K562 (cell line): Measurements from ENCODE around the gene TSPOAP1. TPM values are rescaled to one million over a fixed set of nuclear protein-coding genes. Genes with fewer than 3 reads are reported as not detected.

Source experiments
- BMI1 ChIP-seq: fragments of 150-350 bp; IDR thresholded peaks from 2 replicates; pipeline ENCODE4 v1.6.1; 2014; ENCODE audit warnings: low read length
- CSDE1 ChIP-seq, 2 experiments: fragments of 450-650 bp; IDR thresholded peaks; 2 replicates each; pipeline ENCODE4 v1.6.1; 2016; ENCODE audit warnings: mild to moderate bottlenecking in 1 of 2
- DACH1 ChIP-seq: fragments of 450-650 bp; IDR thresholded peaks from 2 replicates; pipeline ENCODE4 v1.6.1; 2018; ENCODE audit not compliant: partially characterized antibody
- DDX20 ChIP-seq: fragments of 450-650 bp; IDR thresholded peaks from 2 replicates; pipeline ENCODE4 v1.6.1; 2016; ENCODE audit warnings: missing genetic modification characterization, low read depth, mild to moderate bottlenecking, missing compliant biosample characterization, moderate library complexity
- HIVEP1 ChIP-seq: fragments of 250-450 bp; sonication (Bioruptor Pico); IDR thresholded peaks from 2 replicates; pipeline ENCODE4 v1.4.0; 2020; ENCODE audit warnings: mild to moderate bottlenecking
- HNRNPL ChIP-seq: fragments of 200-400 bp; formaldehyde crosslinking; IDR thresholded peaks from 2 replicates; pipeline ENCODE4 v1.6.1; 2017; ENCODE audit warnings: low read depth, mild to moderate bottlenecking, low read length
- MYNN ChIP-seq, 2 experiments: sonication (generic); formaldehyde crosslinking in 1 of 2; IDR thresholded peaks; 2 replicates each; pipeline versions ENCODE4 v1.5.0 to v1.6.1; 2016 to 2020; ENCODE audit warnings: antibody characterized with exemption in 1 of 2, missing genetic modification reagents in 1 of 2
- RFX1 ChIP-seq: fragments of 450-650 bp; IDR thresholded peaks from 2 replicates; pipeline ENCODE4 v1.6.1; 2016; ENCODE audit warnings: mild to moderate bottlenecking, moderate library complexity
- SRSF7 ChIP-seq: fragments of 200-400 bp; formaldehyde crosslinking; optimal IDR thresholded peaks from 2 replicates; pipeline ENCODE3; 2017; ENCODE audit warnings: mild to moderate bottlenecking, low read depth, low read length
- ZNF436 ChIP-seq: fragments of 250-450, 450-650 bp; sonication (Bioruptor Pico); formaldehyde crosslinking; IDR thresholded peaks from 2 replicates; pipeline ENCODE4 v1.7.0; 2020; ENCODE audit warnings: mild to moderate bottlenecking
- ZNF778 ChIP-seq: fragments of 450-650 bp; formaldehyde crosslinking; IDR thresholded peaks from 2 replicates; pipeline ENCODE4 v1.4.0; 2020; ENCODE audit warnings: mild to moderate bottlenecking, moderate library complexity
- polyA plus RNA-seq, 8 experiments: library from polyadenylated mRNA; depleted of rRNA in 4 of 8; stranded (reverse) in 5 of 8; unstranded in 3 of 8; fragments of >200 nt; fragmentation: Nextera tagmentation in 2 of 8; fragmentation: Illumina TruSeq in 1 of 8; extraction: Ambion mirVana in 2 of 8; extraction: Trizol in 1 of 8; gene quantifications; 2 replicates each; pipeline versions ENCODE4 v1.2.1 to v1.2.3, GENCODE V29; 2011 to 2014; ENCODE audit warnings: inconsistent platforms in 1 of 8, missing spikeins in 1 of 8
- total RNA-seq, 7 experiments: library from RNA; depleted of rRNA in 6 of 7; stranded (reverse); fragments of >200 nt in 6 of 7; fragmentation: Illumina TruSeq in 2 of 7; extraction: Trizol in 2 of 7; gene quantifications; 2 replicates each; pipeline versions ENCODE4 v1.2.1 to v1.2.3, GENCODE V29; 2011 to 2021; ENCODE audit warnings: low replicate concordance in 1 of 7
- TF ChIP-seq, protein P1 (sequence below): sonication (generic); formaldehyde crosslinking; IDR thresholded peaks from 2 replicates; pipeline ENCODE4 v1.8.1; 2023; ENCODE audit warnings: mild to moderate bottlenecking, missing genetic modification reagents
- TF ChIP-seq, protein P2 (sequence below): sonication (generic); formaldehyde crosslinking; IDR thresholded peaks from 2 replicates; pipeline ENCODE4 v1.8.0; 2023; ENCODE audit warnings: mild to moderate bottlenecking, missing genetic modification reagents
- TF ChIP-seq, protein P3 (sequence below), 2 experiments: fragments of 250-450 bp in 1 of 2; fragments of 450-650 bp in 1 of 2; sonication (Bioruptor Pico) in 1 of 2; IDR thresholded peaks; 2 replicates each; pipeline versions ENCODE4 v1.6.1 to v1.8.0; 2016 to 2021; ENCODE audit warnings: mild to moderate bottlenecking in 2 of 2, moderate library complexity in 2 of 2, missing compliant biosample characterization in 1 of 2, missing genetic modification characterization in 1 of 2
- TF ChIP-seq, protein P4 (sequence below): fragments of 450-650 bp; formaldehyde crosslinking; IDR thresholded peaks from 2 replicates; pipeline ENCODE4 v1.4.0; 2022; ENCODE audit warnings: missing genetic modification characterization
- TF ChIP-seq, protein P5 (sequence below): fragments of 450-650 bp; IDR thresholded peaks from 2 replicates; pipeline ENCODE4 v1.6.1; 2014; ENCODE audit warnings: low read depth, mild to moderate bottlenecking, moderate library complexity, borderline replicate concordance
- TF ChIP-seq, protein P6 (sequence below): sonication (generic); formaldehyde crosslinking; IDR thresholded peaks from 2 replicates; pipeline ENCODE4 v1.8.0; 2022; ENCODE audit warnings: mild to moderate bottlenecking, missing genetic modification reagents

The TSPOAP1 gene
- total and polyA plus RNA-seq, 9 of the 15 experiments (the other 6 are each of a cell fraction or from before 2014, with no cell fraction given), result 0.87 to 3.9 (median 1.8) TPM; not detected in 2

DNA sequence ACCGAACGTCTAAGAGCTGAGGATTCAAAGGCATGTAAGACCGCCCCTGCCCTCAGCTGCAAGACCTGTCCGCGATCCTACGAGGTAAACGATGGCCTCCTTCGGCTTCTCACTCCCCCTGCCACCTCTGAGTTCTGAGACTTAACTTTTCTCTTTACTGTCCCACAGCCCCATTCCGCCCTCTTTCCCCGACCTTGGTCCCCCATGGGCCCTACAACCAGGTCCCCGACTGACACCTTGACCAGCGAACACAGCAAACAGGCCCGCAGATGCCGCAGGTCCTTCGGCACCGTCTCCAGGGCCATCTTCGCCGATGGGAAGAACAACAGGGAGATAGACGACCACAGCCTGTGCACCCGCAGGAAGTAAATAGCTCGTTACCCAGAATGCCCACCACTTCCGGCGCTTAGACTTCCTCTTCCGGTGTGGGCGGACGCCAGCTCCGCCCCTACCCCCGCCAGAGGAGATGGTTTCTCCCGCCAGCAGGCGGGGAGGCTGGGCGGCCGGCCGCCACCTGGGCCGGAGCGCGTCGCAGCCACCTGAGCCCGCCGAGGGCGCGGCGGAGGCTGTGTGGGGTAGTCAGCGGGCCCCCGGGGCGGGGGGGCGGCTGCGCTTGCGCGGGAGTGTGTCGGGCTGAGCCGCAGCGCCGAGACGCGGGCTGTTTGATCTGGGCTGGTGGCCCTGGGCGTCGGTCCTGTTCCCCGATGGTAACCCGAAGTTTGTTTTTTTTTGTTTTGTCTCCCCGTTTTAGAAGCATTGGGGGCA, 23.4 kb upstream of the TSPOAP1 start, which contains the start of gene SUPT4H1 (continued):
- TF ChIP-seq BMI1 (no peak), RFX1 (no peak), HNRNPL (no peak), DACH1 (no peak), ZNF436 (CRISPR knock-in tag) (0 out of 2 replicates have a peak, but pooled peaks have one; percentile 29), DDX20 (no peak), SRSF7 (no peak), ZNF778 (CRISPR knock-in tag) (no peak), HIVEP1 (CRISPR knock-in tag) (no peak), MYNN (IDR thresholded peaks at IDR 0.05) (no peak; the same call in 1 of the 2 replicates), MYNN (CRISPR knock-in tag; IDR thresholded peaks at IDR 0.05) (no peak), CSDE1 (IDR thresholded peaks at IDR 0.05) (no peak)
- TF ChIP-seq, protein P1, sequence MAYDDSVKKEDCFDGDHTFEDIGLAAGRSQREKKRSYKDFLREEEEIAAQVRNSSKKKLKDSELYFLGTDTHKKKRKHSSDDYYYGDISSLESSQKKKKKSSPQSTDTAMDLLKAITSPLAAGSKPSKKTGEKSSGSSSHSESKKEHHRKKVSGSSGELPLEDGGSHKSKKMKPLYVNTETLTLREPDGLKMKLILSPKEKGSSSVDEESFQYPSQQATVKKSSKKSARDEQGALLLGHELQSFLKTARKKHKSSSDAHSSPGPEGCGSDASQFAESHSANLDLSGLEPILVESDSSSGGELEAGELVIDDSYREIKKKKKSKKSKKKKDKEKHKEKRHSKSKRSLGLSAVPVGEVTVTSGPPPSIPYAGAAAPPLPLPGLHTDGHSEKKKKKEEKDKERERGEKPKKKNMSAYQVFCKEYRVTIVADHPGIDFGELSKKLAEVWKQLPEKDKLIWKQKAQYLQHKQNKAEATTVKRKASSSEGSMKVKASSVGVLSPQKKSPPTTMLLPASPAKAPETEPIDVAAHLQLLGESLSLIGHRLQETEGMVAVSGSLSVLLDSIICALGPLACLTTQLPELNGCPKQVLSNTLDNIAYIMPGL (CRISPR knock-in tag), result no peak
- TF ChIP-seq, protein P2, sequence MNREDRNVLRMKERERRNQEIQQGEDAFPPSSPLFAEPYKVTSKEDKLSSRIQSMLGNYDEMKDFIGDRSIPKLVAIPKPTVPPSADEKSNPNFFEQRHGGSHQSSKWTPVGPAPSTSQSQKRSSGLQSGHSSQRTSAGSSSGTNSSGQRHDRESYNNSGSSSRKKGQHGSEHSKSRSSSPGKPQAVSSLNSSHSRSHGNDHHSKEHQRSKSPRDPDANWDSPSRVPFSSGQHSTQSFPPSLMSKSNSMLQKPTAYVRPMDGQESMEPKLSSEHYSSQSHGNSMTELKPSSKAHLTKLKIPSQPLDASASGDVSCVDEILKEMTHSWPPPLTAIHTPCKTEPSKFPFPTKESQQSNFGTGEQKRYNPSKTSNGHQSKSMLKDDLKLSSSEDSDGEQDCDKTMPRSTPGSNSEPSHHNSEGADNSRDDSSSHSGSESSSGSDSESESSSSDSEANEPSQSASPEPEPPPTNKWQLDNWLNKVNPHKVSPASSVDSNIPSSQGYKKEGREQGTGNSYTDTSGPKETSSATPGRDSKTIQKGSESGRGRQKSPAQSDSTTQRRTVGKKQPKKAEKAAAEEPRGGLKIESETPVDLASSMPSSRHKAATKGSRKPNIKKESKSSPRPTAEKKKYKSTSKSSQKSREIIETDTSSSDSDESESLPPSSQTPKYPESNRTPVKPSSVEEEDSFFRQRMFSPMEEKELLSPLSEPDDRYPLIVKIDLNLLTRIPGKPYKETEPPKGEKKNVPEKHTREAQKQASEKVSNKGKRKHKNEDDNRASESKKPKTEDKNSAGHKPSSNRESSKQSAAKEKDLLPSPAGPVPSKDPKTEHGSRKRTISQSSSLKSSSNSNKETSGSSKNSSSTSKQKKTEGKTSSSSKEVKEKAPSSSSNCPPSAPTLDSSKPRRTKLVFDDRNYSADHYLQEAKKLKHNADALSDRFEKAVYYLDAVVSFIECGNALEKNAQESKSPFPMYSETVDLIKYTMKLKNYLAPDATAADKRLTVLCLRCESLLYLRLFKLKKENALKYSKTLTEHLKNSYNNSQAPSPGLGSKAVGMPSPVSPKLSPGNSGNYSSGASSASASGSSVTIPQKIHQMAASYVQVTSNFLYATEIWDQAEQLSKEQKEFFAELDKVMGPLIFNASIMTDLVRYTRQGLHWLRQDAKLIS, result 0 out of 2 replicates have a peak, but pooled peaks have one; percentile 28
- TF ChIP-seq, protein P3, sequence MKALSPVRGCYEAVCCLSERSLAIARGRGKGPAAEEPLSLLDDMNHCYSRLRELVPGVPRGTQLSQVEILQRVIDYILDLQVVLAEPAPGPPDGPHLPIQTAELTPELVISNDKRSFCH (CRISPR knock-in tag; IDR thresholded peaks at IDR 0.05), result no peak
- TF ChIP-seq, protein P3 (tag; IDR thresholded peaks at IDR 0.05), result 0 out of 2 replicates have a peak, but pooled peaks have one; percentile 14
- TF ChIP-seq, protein P4, sequence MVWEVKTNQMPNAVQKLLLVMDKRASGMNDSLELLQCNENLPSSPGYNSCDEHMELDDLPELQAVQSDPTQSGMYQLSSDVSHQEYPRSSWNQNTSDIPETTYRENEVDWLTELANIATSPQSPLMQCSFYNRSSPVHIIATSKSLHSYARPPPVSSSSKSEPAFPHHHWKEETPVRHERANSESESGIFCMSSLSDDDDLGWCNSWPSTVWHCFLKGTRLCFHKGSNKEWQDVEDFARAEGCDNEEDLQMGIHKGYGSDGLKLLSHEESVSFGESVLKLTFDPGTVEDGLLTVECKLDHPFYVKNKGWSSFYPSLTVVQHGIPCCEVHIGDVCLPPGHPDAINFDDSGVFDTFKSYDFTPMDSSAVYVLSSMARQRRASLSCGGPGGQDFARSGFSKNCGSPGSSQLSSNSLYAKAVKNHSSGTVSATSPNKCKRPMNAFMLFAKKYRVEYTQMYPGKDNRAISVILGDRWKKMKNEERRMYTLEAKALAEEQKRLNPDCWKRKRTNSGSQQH, result 0 out of 2 replicates have a peak, but pooled peaks have one; percentile 31
- TF ChIP-seq, protein P5, sequence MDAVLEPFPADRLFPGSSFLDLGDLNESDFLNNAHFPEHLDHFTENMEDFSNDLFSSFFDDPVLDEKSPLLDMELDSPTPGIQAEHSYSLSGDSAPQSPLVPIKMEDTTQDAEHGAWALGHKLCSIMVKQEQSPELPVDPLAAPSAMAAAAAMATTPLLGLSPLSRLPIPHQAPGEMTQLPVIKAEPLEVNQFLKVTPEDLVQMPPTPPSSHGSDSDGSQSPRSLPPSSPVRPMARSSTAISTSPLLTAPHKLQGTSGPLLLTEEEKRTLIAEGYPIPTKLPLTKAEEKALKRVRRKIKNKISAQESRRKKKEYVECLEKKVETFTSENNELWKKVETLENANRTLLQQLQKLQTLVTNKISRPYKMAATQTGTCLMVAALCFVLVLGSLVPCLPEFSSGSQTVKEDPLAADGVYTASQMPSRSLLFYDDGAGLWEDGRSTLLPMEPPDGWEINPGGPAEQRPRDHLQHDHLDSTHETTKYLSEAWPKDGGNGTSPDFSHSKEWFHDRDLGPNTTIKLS, result peak; percentile 70; the same call in 1 of the 2 replicates
- TF ChIP-seq, protein P6, sequence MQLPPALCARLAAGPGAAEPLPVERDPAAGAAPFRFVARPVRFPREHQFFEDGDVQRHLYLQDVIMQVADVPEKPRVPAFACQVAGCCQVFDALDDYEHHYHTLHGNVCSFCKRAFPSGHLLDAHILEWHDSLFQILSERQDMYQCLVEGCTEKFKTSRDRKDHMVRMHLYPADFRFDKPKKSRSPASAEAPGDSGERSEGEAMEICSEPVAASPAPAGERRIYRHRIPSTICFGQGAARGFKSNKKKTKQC (CRISPR knock-in tag), result no peak
